ENCODE results near the gene NT5DC4.

The NT5DC4 gene

GRCh38 chr2:112712465-112712864 lies 8.4 kb upstream of the NT5DC4 start:
- no peak overlapping the region for H2AFZ ChIP-seq (ENCODE audit: low read length)
- H3K27ac ChIP-seq (ENCODE audit: low read length): no peak overlapping the region
- no peaks in the 10 kb centered on the region for H4K20me1 ChIP-seq (ENCODE audit: insufficient read depth, low read length)
- H3F3A ChIP-seq (ENCODE audit: insufficient read depth, low read length): no peaks in the 10 kb centered on the region
- no peaks in the 10 kb centered on the region for H3K79me2 ChIP-seq (ENCODE audit: low read length)
- no peaks in the 10 kb centered on the region for H3K27me3 ChIP-seq (replicated peaks; ENCODE audit: insufficient read depth, low read length)
- H3K9me2 ChIP-seq (replicated peaks; ENCODE audit: insufficient read depth, low read length): no peaks in the 10 kb centered on the region
- no peaks in the 10 kb centered on the region for H3K9me3 ChIP-seq (replicated peaks; ENCODE audit: insufficient read depth, low read length)
- TF ChIP-seq EZH2 (optimal IDR thresholded peaks at IDR 0.05; ENCODE audit: low read depth, low read length) (no peak), EZH2phosphoT487 (IDR thresholded peaks at IDR 0.05; ENCODE audit: low read length) (no peak)
- H3K4me1 ChIP-seq (ENCODE audit: low read length): no peaks in the 10 kb centered on the region
- H3K4me3 ChIP-seq (ENCODE audit: low read length): no peak overlapping the region
- no peak for DNase-seq
- no peak overlapping the region for H3K4me2 ChIP-seq (ENCODE audit: low read depth, low read length)
- no peaks in the 10 kb centered on the region for H3K36me3 ChIP-seq (replicated peaks; ENCODE audit: insufficient read depth, low read length)
- H3K9ac ChIP-seq (ENCODE audit: low read length): no peak overlapping the region

DNA sequence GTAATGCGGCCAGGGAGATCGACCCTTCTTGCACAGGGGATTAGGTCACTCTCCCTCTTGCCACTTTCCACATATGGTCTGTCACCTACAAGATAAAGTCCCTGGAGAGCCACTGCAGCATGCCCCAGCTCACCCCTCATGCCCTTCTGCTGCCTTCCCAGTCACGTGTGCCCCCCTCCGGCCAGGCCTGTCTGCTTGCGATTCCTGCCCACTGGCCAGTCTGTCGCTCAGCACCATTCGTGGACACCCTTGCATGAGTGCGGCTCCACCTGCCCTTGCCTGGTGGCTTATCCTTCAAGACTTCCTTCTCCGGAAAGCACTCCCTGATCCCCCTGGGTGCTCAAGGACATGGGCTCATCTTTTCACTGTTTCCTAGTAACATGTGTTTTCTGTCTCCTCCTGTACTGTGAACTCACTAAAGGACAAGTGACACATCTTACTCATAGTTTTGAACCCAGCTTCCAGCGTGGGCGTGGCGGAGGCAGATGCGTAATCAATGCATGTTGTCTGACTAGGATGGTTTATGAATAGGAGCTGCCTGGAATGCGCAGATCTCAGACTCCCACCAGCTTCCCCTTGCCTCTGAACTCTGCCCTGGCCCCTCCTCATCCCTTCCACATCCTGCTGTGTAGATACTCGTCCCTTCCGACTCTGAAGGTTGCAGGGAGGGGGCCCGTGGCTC lies 7.8 kb upstream of the NT5DC4 start:
- H3K27ac ChIP-seq (ENCODE audit: low read length): no peak overlapping the region
- H2AFZ ChIP-seq (ENCODE audit: low read length): no peak overlapping the region
- no peaks in the 10 kb centered on the region for H3K4me1 ChIP-seq (ENCODE audit: low read length)
- no peaks in the 10 kb centered on the region for H3F3A ChIP-seq (ENCODE audit: insufficient read depth, low read length)
- no peaks in the 10 kb centered on the region for H3K27me3 ChIP-seq (replicated peaks; ENCODE audit: insufficient read depth, low read length)
- no peaks in the 10 kb centered on the region for H3K36me3 ChIP-seq (replicated peaks; ENCODE audit: insufficient read depth, low read length)
- no peak overlapping the region for H3K4me2 ChIP-seq (ENCODE audit: low read depth, low read length)
- no peaks in the 10 kb centered on the region for H3K9me2 ChIP-seq (replicated peaks; ENCODE audit: insufficient read depth, low read length)
- H3K9ac ChIP-seq (ENCODE audit: low read length): no peak overlapping the region
- H3K9me3 ChIP-seq (replicated peaks; ENCODE audit: insufficient read depth, low read length): no peaks in the 10 kb centered on the region
- H3K79me2 ChIP-seq (ENCODE audit: low read length): no peaks in the 10 kb centered on the region
- no peak for DNase-seq
- no peak overlapping the region for H3K4me3 ChIP-seq (ENCODE audit: low read length)
- H4K20me1 ChIP-seq (ENCODE audit: insufficient read depth, low read length): no peaks in the 10 kb centered on the region
- TF ChIP-seq, protein P1, sequence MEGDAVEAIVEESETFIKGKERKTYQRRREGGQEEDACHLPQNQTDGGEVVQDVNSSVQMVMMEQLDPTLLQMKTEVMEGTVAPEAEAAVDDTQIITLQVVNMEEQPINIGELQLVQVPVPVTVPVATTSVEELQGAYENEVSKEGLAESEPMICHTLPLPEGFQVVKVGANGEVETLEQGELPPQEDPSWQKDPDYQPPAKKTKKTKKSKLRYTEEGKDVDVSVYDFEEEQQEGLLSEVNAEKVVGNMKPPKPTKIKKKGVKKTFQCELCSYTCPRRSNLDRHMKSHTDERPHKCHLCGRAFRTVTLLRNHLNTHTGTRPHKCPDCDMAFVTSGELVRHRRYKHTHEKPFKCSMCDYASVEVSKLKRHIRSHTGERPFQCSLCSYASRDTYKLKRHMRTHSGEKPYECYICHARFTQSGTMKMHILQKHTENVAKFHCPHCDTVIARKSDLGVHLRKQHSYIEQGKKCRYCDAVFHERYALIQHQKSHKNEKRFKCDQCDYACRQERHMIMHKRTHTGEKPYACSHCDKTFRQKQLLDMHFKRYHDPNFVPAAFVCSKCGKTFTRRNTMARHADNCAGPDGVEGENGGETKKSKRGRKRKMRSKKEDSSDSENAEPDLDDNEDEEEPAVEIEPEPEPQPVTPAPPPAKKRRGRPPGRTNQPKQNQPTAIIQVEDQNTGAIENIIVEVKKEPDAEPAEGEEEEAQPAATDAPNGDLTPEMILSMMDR (IDR thresholded peaks at IDR 0.05; ENCODE audit: low read length): no peak
- TF ChIP-seq EZH2 (optimal IDR thresholded peaks at IDR 0.05; ENCODE audit: low read depth, low read length): no peak
- no peak for TF ChIP-seq EZH2phosphoT487 (IDR thresholded peaks at IDR 0.05; ENCODE audit: low read length)

GRCh38 chr2:112713585-112713925 lies 7.3 kb upstream of the NT5DC4 start:
- no peak overlapping the region for H3K27ac ChIP-seq (ENCODE audit: low read length)
- no peaks in the 10 kb centered on the region for H3K4me1 ChIP-seq (ENCODE audit: low read length)
- H3K9ac ChIP-seq (ENCODE audit: low read length): no peak overlapping the region
- H3K9me2 ChIP-seq (replicated peaks; ENCODE audit: insufficient read depth, low read length): no peaks in the 10 kb centered on the region
- TF ChIP-seq EZH2 (optimal IDR thresholded peaks at IDR 0.05; ENCODE audit: low read depth, low read length): no peak
- TF ChIP-seq, protein P1 (IDR thresholded peaks at IDR 0.05; ENCODE audit: low read length): no peak
- TF ChIP-seq EZH2phosphoT487 (IDR thresholded peaks at IDR 0.05; ENCODE audit: low read length): no peak
- no peaks in the 10 kb centered on the region for H3K36me3 ChIP-seq (replicated peaks; ENCODE audit: insufficient read depth, low read length)
- no peak for DNase-seq
- H2AFZ ChIP-seq (ENCODE audit: low read length): no peak overlapping the region
- no peaks in the 10 kb centered on the region for H3K9me3 ChIP-seq (replicated peaks; ENCODE audit: insufficient read depth, low read length)
- no peaks in the 10 kb centered on the region for H3K79me2 ChIP-seq (ENCODE audit: low read length)
- H3K27me3 ChIP-seq (replicated peaks; ENCODE audit: insufficient read depth, low read length): no peaks in the 10 kb centered on the region
- H3F3A ChIP-seq (ENCODE audit: insufficient read depth, low read length): no peaks in the 10 kb centered on the region
- H4K20me1 ChIP-seq (ENCODE audit: insufficient read depth, low read length): no peaks in the 10 kb centered on the region
- H3K4me3 ChIP-seq (ENCODE audit: low read length): no peak overlapping the region
- no peak overlapping the region for H3K4me2 ChIP-seq (ENCODE audit: low read depth, low read length)

DNA sequence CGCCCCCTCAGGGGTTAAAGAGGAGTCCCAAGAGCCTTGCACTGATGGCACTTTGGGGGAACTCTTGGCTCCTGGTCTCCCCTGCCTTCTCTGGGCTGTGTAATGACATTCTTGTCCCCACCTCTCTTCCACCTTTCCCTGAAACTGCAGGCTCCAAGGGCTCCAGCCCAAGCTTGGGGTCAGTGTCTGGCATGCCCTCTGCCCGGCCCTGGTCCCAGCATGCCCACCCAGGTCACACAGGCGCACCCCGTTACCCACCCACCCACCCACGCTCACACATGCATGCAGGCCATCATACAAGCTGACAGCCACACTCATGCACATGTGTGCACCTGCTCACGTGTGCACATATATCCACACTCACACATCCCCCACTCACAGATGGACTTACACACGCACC lies 6.9 kb upstream of the NT5DC4 start:
- Histone ChIP-seq H3K79me2 (ENCODE audit: low read length) (no peaks in the 10 kb centered on the region), H2AFZ (ENCODE audit: low read length) (no peak overlapping the region), H3K27ac (ENCODE audit: low read length) (no peak overlapping the region), H3K9me2 (replicated peaks; ENCODE audit: insufficient read depth, low read length) (no peaks in the 10 kb centered on the region), H4K20me1 (ENCODE audit: insufficient read depth, low read length) (no peaks in the 10 kb centered on the region), H3K9me3 (replicated peaks; ENCODE audit: insufficient read depth, low read length) (no peaks in the 10 kb centered on the region), H3K9ac (ENCODE audit: low read length) (no peak overlapping the region), H3F3A (ENCODE audit: insufficient read depth, low read length) (no peaks in the 10 kb centered on the region), H3K4me1 (ENCODE audit: low read length) (no peaks in the 10 kb centered on the region), H3K4me3 (ENCODE audit: low read length) (no peak overlapping the region), H3K27me3 (replicated peaks; ENCODE audit: insufficient read depth, low read length) (0 out of 2 replicates have a peak, but pooled peaks cover 2% of the 10 kb centered on the region), H3K4me2 (ENCODE audit: low read depth, low read length) (no peak overlapping the region), H3K36me3 (replicated peaks; ENCODE audit: insufficient read depth, low read length) (no peaks in the 10 kb centered on the region)
- no peak for DNase-seq
- TF ChIP-seq, protein P1 (IDR thresholded peaks at IDR 0.05; ENCODE audit: low read length): no peak
- TF ChIP-seq EZH2 (optimal IDR thresholded peaks at IDR 0.05; ENCODE audit: low read depth, low read length): no peak
- TF ChIP-seq EZH2phosphoT487 (IDR thresholded peaks at IDR 0.05; ENCODE audit: low read length): no peak

Data from MM.1S (cell line).